WERI-Rb-1 (cell line): ENCODE results near the gene MAP4.

ENCODE experiments used
- DNase-seq: peaks from one replicate; pipeline ENCODE4 v3.0.0-alpha.2; 2020
- H3K27ac ChIP-seq: fragments of 250-450 bp; sonication (Bioruptor Pico); 2 replicates; pipeline ENCODE4 v1.5.1; 2020; ENCODE audit warnings: mild to moderate bottlenecking, moderate library complexity
- H3K27me3 ChIP-seq: fragments of 250-450 bp; sonication (Bioruptor Pico); 2 replicates; pipeline ENCODE4 v1.5.1; 2021; ENCODE audit warnings: mild to moderate bottlenecking, low read depth, moderate library complexity; ENCODE audit not compliant: insufficient read depth, severe bottlenecking
- H3K36me3 ChIP-seq: fragments of 250-450 bp; sonication (Bioruptor Pico); 2 replicates; pipeline ENCODE4 v1.5.1; 2020; ENCODE audit warnings: mild to moderate bottlenecking, moderate library complexity
- H3K4me3 ChIP-seq: 2 replicates; pipeline ENCODE4 v1.5.1; 2011; ENCODE audit warnings: low read depth, mild to moderate bottlenecking, control low read depth, low read length
- H3K9me3 ChIP-seq: fragments of 250-450 bp; sonication (Bioruptor Pico); 2 replicates; pipeline ENCODE4 v1.5.1; 2021; ENCODE audit warnings: mild to moderate bottlenecking, moderate library complexity; ENCODE audit not compliant: severe bottlenecking
- TF ChIP-seq, protein P1 (sequence below): IDR thresholded peaks from 2 replicates; pipeline ENCODE4 v1.5.1; 2011; ENCODE audit warnings: low read depth, mild to moderate bottlenecking, control low read depth, inconsistent platforms, low read length

The MAP4 gene

DNA sequence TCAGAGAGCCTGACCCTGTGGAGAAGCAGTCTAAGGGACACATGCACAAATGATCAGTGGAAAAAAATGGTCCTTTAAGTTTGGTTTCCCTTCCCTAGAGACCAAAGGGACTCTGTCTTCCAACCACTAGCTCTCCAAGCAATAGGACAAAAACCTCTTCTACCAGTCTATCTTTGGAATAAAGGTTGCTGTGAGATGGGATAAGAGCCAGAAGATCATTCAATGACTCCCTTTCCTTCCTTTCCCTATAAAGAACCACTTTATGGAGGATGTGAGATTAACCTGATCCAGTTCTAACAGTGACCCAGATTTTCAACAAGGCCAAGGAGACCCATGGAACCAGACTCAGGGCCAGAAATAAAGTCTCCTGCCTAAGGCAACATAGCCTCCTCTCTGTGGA lies 138.5 kb downstream of the MAP4 start:
- Histone ChIP-seq H3K27me3 (no peaks in the 10 kb centered on the region), H3K27ac (no peak overlapping the region), H3K4me3 (no peak overlapping the region), H3K36me3 (peaks cover 9% of the 10 kb centered on the region; the same call in 1 of the 2 replicates), H3K9me3 (no peaks in the 10 kb centered on the region)
- no peak for DNase-seq
- TF ChIP-seq, protein P1, sequence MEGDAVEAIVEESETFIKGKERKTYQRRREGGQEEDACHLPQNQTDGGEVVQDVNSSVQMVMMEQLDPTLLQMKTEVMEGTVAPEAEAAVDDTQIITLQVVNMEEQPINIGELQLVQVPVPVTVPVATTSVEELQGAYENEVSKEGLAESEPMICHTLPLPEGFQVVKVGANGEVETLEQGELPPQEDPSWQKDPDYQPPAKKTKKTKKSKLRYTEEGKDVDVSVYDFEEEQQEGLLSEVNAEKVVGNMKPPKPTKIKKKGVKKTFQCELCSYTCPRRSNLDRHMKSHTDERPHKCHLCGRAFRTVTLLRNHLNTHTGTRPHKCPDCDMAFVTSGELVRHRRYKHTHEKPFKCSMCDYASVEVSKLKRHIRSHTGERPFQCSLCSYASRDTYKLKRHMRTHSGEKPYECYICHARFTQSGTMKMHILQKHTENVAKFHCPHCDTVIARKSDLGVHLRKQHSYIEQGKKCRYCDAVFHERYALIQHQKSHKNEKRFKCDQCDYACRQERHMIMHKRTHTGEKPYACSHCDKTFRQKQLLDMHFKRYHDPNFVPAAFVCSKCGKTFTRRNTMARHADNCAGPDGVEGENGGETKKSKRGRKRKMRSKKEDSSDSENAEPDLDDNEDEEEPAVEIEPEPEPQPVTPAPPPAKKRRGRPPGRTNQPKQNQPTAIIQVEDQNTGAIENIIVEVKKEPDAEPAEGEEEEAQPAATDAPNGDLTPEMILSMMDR: no peak

DNA sequence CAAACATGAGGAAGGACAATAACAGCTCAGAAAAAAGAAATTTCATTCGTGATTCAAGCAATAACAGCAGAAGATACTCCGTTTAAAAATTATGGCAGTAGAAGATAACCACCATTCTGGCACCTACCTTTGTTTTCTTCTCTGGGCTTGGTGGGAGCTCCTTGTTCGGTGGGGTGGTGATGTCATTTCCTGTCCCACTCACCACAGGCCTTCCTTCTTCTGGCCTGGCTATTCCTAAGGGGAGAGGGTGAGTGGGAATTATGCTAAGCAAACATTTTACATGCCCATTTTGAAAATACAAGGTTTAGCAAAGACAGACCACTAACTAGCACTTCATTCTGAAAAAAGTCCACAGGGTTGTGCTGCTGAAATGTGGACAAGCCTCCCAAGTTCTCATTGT lies 138.9 kb downstream of the MAP4 start:
- peaks cover 10% of the 10 kb centered on the region for H3K36me3 ChIP-seq
- TF ChIP-seq, protein P1: no peak
- H3K27ac ChIP-seq: no peak overlapping the region
- H3K4me3 ChIP-seq: no peak overlapping the region
- H3K9me3 ChIP-seq: no peaks in the 10 kb centered on the region
- H3K27me3 ChIP-seq: no peaks in the 10 kb centered on the region
- DNase-seq: no peak

DNA sequence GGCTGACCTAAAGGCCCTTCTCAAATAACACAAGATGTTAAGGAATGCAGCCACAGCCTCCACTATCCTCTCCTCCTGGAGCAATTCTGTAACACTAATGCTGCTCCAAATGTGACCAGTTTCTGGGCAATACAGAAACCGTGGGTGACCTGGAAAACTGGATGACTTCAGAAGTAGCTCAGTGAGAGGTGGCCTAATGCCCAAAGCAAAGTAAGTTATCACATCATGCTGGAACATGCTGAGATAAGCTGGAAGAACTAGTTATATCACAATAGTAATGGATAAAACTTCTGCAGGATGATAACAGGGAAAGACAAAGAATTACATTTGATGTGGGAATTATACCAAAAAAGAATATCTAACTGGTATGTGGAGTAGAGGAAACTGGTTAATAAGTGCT lies 141.3 kb downstream of the MAP4 start:
- Histone ChIP-seq H3K4me3 (no peak overlapping the region), H3K9me3 (no peaks in the 10 kb centered on the region), H3K27me3 (no peaks in the 10 kb centered on the region), H3K36me3 (peaks cover 31% of the 10 kb centered on the region), H3K27ac (no peak overlapping the region)
- TF ChIP-seq, protein P1: no peak
- no peak for DNase-seq

DNA sequence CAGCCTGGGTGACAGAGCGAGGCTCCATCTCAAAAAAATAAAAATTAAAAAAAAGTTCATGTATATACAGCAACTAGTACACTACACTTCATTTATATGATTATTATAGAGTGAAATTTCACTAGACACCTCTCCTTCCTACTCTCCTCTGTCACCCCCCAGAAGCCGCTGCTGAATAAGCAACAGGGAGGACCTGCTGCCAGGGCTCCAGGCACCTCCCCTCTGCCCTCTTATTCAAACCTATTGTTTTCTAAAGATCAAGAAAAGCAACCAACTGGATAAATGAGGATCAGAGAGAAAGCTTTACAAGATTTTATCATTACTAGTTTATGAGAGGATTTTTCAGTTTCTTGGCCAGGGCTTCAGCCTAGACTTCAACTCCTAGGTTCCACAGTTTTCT lies 141.8 kb downstream of the MAP4 start:
- TF ChIP-seq, protein P1: no peak
- Histone ChIP-seq H3K27ac (peak overlapping the region; percentile 39; the same call in 1 of the 2 replicates), H3K4me3 (no peak overlapping the region), H3K9me3 (no peaks in the 10 kb centered on the region), H3K27me3 (no peaks in the 10 kb centered on the region), H3K36me3 (peaks cover 36% of the 10 kb centered on the region)
- DNase-seq: no peak

DNA sequence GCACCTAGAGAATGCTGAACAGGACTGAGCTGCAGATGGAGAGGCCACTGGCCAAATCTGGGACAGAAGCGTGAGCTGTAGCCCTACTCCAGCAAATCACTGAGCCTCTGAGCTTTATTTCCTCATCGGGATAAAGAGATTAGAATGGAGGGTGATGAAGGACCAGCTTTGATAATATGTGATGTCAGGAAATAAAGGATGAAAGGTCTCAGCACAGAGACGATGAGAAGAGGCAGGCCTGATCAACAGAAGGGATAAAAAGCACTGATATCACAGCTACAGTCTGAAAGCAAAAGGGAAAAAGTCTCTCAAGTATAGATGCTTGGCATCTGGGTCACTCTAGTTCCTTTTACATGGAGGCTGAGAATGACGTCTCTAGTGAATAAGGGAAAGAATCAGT lies 143.3 kb downstream of the MAP4 start:
- H3K36me3 ChIP-seq: peaks cover 49% of the 10 kb centered on the region
- no peaks in the 10 kb centered on the region for H3K9me3 ChIP-seq
- no peaks in the 10 kb centered on the region for H3K27me3 ChIP-seq
- TF ChIP-seq, protein P1: no peak
- H3K4me3 ChIP-seq: no peak overlapping the region
- peak; percentile 58 for DNase-seq
- peak overlapping the region; percentile 40 for H3K27ac ChIP-seq

DNA sequence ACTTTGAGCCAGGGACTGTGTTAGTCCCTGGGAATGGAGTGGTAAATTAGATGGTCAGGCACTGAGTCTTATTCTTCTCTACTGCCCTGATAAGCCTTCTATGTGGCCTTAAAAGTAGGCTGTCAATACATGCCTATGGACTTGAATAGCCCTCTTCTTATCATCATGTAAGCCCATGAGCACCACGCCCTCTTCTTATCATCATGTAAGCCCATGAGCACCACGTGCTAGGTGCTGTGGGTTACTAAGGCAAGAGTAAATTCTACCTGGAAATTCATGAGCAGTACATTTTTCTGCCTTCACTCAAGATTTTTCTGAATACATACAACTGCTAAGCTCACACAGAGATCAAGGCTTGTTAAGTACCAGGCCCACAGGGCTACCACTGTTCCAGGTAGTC lies 144.8 kb downstream of the MAP4 start:
- TF ChIP-seq, protein P1: no peak
- H3K36me3 ChIP-seq: peaks cover 57% of the 10 kb centered on the region
- no peak overlapping the region for H3K4me3 ChIP-seq
- H3K27me3 ChIP-seq: no peaks in the 10 kb centered on the region
- DNase-seq: no peak
- no peak overlapping the region for H3K27ac ChIP-seq
- H3K9me3 ChIP-seq: no peaks in the 10 kb centered on the region
